ENCODE measurements around the gene RBMS1. TPM values are rescaled to one million over a fixed set of nuclear protein-coding genes. Genes with fewer than 3 reads are reported as not detected.

Gene RBMS1
- total and polyA plus RNA-seq, 2 donors (not counting 1 experiment from before 2014, with no cell fraction given), result 18.0 to 36.7 TPM

DNA sequence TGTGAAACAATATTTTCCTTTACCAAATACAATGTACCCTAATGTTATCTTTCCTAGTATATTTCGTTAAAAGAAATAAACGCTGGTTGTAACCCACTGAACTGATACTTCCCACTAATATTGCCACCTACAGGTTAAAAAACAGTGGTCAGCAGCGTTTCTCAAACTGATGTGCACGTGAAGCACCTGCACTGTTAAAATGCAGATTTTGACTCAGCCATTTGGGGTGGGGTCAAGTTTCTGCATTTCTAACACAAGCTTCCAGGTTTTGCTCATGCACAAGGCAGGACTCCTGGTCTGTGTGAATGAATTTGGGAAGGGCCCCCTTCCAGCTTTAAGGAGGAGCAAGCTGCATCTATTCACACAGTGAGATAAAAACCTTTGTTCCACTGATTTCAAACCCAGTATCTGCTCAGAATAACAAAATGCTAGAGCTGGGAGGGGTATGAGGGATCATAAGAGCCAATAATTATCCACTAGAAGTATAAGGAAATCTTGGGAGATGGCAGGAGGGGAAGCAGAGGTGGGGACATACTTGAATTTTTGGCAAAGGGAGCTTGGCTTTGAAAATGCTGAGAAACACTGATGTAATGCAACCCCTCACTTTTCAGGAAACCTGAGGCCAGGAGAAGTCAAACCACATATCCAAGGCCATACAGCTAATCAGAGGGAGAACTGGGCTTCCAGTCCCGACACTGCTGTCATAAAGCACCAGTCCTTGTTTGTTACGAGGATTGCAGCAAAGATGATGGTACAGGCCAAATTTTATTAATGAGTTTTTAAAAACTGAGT lies 116.2 kb downstream of the RBMS1 start:
- H3K27ac Mint-ChIP-seq, result no peak overlapping the region
- TF ChIP-seq CTCF (IDR thresholded peaks at IDR 0.05), result no peak
- TF ChIP-seq EZH2 (IDR thresholded peaks at IDR 0.05; ENCODE audit: borderline replicate concordance, insufficient read depth, low read depth, low read length, poor library complexity, severe bottlenecking), result no peak
- POLR2A ChIA-PET, result no interaction called here
- 67% methylated on average over 4 of the region's 6 CpGs for WGBS (ENCODE audit: insufficient coverage)
- intact Hi-C loops (cut with micrococcal nuclease), result loop anchor here (5.0 kb wide), 1 partner anchor 35 kb away; no protein-coding TSS in a partner anchor
- Histone ChIP-seq H3K27me3 (replicated peaks in 1 of 4; ENCODE audit: control extremely low read depth in 1 of 4, control insufficient read depth in 3 of 4, insufficient read depth in 4 of 4, low read length in 3 of 4) (no peaks in the 10 kb centered on the region), H3K79me2 (ENCODE audit: control insufficient read depth, insufficient read depth, low read length) (peaks cover 94% of the 10 kb centered on the region), H3K9ac (ENCODE audit: low read length) (no peak overlapping the region), H3K4me1 (ENCODE audit: control insufficient read depth in 2 of 2, insufficient read depth in 2 of 2, low read length in 2 of 2) (peaks cover 48 to 50% of the 10 kb centered on the region in 2 donors), H3K4me3 (ENCODE audit: control extremely low read depth in 1 of 5, extremely low read depth in 1 of 5, insufficient read depth in 1 of 5, low read depth in 2 of 5, low read length in 4 of 5) (no peak overlapping the region), H3K36me3 (replicated peaks in 1 of 2; ENCODE audit: control extremely low read depth in 1 of 2, control insufficient read depth in 1 of 2, extremely low read depth in 1 of 2, insufficient read depth in 2 of 2, low read length in 1 of 2) (no peaks in the 10 kb centered on the region), H3K9me3 (ENCODE audit: control extremely low read depth in 1 of 3, control insufficient read depth in 2 of 3, insufficient read depth in 1 of 3, low read length in 2 of 3) (no peaks in the 10 kb centered on the region), H4K20me1 (ENCODE audit: control insufficient read depth, insufficient read depth, low read length, poor library complexity, severe bottlenecking) (peaks cover 45% of the 10 kb centered on the region), H3K27ac (ENCODE audit: low read length in 2 of 2) (no peak overlapping the region), H3K4me2 (replicated peaks; ENCODE audit: low read depth, low read length, poor library complexity, severe bottlenecking) (peak overlapping the region; percentile 10), H2AFZ (ENCODE audit: insufficient read depth, low read depth, low read length, poor library complexity, severe bottlenecking) (no peak overlapping the region)
- H3K9me3 Mint-ChIP-seq (ENCODE audit: insufficient read depth), result no peaks in the 10 kb centered on the region
- ATAC-seq (ENCODE audit: low read depth), result no peak
- H3K27me3 Mint-ChIP-seq, result no peaks in the 10 kb centered on the region
- peaks cover 71% of the 10 kb centered on the region for H3K4me1 Mint-ChIP-seq
- H3K4me3 Mint-ChIP-seq, result no peak overlapping the region
- DNase-seq, result no peak
- CTCF ChIA-PET, result interaction anchor here (0.9 to 2.4 kb wide), 4 partner anchors 13 to 54 kb away, joined by 4 to 11 read pairs (median 7); no protein-coding TSS in a partner anchor

- Mint-ChIP-seq H3K27ac (no peak overlapping the region), H3K4me3 (no peak overlapping the region), H3K9me3 (ENCODE audit: insufficient read depth) (no peaks in the 10 kb centered on the region), H3K27me3 (no peaks in the 10 kb centered on the region), H3K4me1 (peaks cover 72% of the 10 kb centered on the region)
- no peaks in the 10 kb centered on the region for H3K36me3 ChIP-seq (replicated peaks in 1 of 2; ENCODE audit: control extremely low read depth in 1 of 2, control insufficient read depth in 1 of 2, extremely low read depth in 1 of 2, insufficient read depth in 2 of 2, low read length in 1 of 2)
- no peak overlapping the region for H3K4me3 ChIP-seq (ENCODE audit: control extremely low read depth in 1 of 5, extremely low read depth in 1 of 5, insufficient read depth in 1 of 5, low read depth in 2 of 5, low read length in 4 of 5)
- ATAC-seq (ENCODE audit: low read depth), result no peak
- H3K4me2 ChIP-seq (replicated peaks; ENCODE audit: low read depth, low read length, poor library complexity, severe bottlenecking), result peak overlapping the region; percentile 10
- H3K79me2 ChIP-seq (ENCODE audit: control insufficient read depth, insufficient read depth, low read length), result peaks cover 96% of the 10 kb centered on the region
- H3K27me3 ChIP-seq (replicated peaks in 1 of 4; ENCODE audit: control extremely low read depth in 1 of 4, control insufficient read depth in 3 of 4, insufficient read depth in 4 of 4, low read length in 3 of 4), result no peaks in the 10 kb centered on the region
- ChIA-PET POLR2A (no interaction called here), CTCF (interaction anchor here (1.4 to 2.4 kb wide), 2 partner anchors 14 to 52 kb away, joined by 4 to 11 read pairs; no protein-coding TSS in a partner anchor)
- H3K27ac ChIP-seq (ENCODE audit: low read length in 2 of 2), result no peak overlapping the region
- peaks cover 47 to 56% of the 10 kb centered on the region in 2 donors for H3K4me1 ChIP-seq (ENCODE audit: control insufficient read depth in 2 of 2, insufficient read depth in 2 of 2, low read length in 2 of 2)
- H2AFZ ChIP-seq (ENCODE audit: insufficient read depth, low read depth, low read length, poor library complexity, severe bottlenecking), result no peak overlapping the region
- peaks cover 44% of the 10 kb centered on the region for H4K20me1 ChIP-seq (ENCODE audit: control insufficient read depth, insufficient read depth, low read length, poor library complexity, severe bottlenecking)
- no peak for DNase-seq
- no peaks in the 10 kb centered on the region for H3K9me3 ChIP-seq (ENCODE audit: control extremely low read depth in 1 of 3, control insufficient read depth in 2 of 3, insufficient read depth in 1 of 3, low read length in 2 of 3)
- intact Hi-C loops (cut with micrococcal nuclease), result loop anchor here (5.0 kb wide), 1 partner anchor 36 kb away; no protein-coding TSS in a partner anchor
- no peak overlapping the region for H3K9ac ChIP-seq (ENCODE audit: low read length)
- WGBS (ENCODE audit: insufficient coverage), result no CpG with 5 or more reads among the region's 4 CpGs
- no peak for TF ChIP-seq CTCF (IDR thresholded peaks at IDR 0.05)
- no peak for TF ChIP-seq EZH2 (IDR thresholded peaks at IDR 0.05; ENCODE audit: borderline replicate concordance, insufficient read depth, low read depth, low read length, poor library complexity, severe bottlenecking)
These were observed 117.0 kb downstream of the RBMS1 start for GRCh38 chr2:160376576-160376975.
